Heart left ventricle (tissue), 16 donors: ENCODE data around the gene CLN3. TPM values are rescaled to one million over a fixed set of nuclear protein-coding genes. Genes with fewer than 3 reads are reported as not detected.

ENCODE experiments used
- ATAC-seq, 4 donors: fragments of 200-7000 bp; cut with Tn5 transposase; one replicate each; pipeline ENCODE4 v1.9.1; 2020 to 2022; ENCODE audit warnings: moderate library complexity in 4 of 4, mild to moderate bottlenecking in 3 of 4, moderate number of reproducible peaks in 1 of 4
- DNase-seq, 5 donors: peaks; one replicate each; pipeline ENCODE4 v3.0.0-alpha.2; 2020
- H3K27ac ChIP-seq, 12 donors: fragments of 200-600 bp; sonication (generic) in 4 of 12; one replicate each; pipeline versions ENCODE4 v1.5.0 to v1.8.0; 2016 to 2022; ENCODE audit warnings: mild to moderate bottlenecking in 2 of 12
- H3K27me3 ChIP-seq, 9 donors: fragments of 200-600 bp; sonication (generic) in 2 of 9; one replicate each; pipeline versions ENCODE4 v1.5.1 to v1.8.0; 2016 to 2022; ENCODE audit warnings: mild to moderate bottlenecking in 3 of 9
- H3K36me3 ChIP-seq, 9 donors: fragments of 200-600 bp; sonication (generic) in 2 of 9; one replicate each; pipeline versions ENCODE4 v1.5.0 to v1.8.0; 2018 to 2022; ENCODE audit warnings: mild to moderate bottlenecking in 2 of 9
- H3K4me1 ChIP-seq, 12 donors: fragments of 200-600 bp; sonication (generic) in 4 of 12; one replicate each; pipeline versions ENCODE4 v1.5.0 to v1.8.0; 2016 to 2022; ENCODE audit warnings: mild to moderate bottlenecking in 3 of 12
- H3K4me3 ChIP-seq, 12 donors: fragments of 200-600 bp; sonication (generic) in 4 of 12; one replicate each; pipeline versions ENCODE4 v1.5.0 to v1.8.0; 2017 to 2022; ENCODE audit warnings: mild to moderate bottlenecking in 9 of 12, moderate library complexity in 4 of 12
- H3K9me3 ChIP-seq, 12 donors: fragments of 200-600 bp; sonication (generic) in 4 of 12; one replicate each; pipeline versions ENCODE4 v1.5.0 to v1.8.0; 2016 to 2022; ENCODE audit warnings: mild to moderate bottlenecking in 1 of 12
- CTCF ChIP-seq, 12 donors: fragments of 200-600 bp; sonication (generic) in 4 of 12; IDR thresholded peaks; one replicate each; pipeline versions ENCODE4 v1.5.0 to v1.8.0; 2018 to 2022; ENCODE audit warnings: antibody characterized with exemption in 12 of 12, mild to moderate bottlenecking in 5 of 12
- POLR2A ChIP-seq, 2 donors: fragments of 450-650 bp; IDR thresholded peaks; one replicate each; pipeline ENCODE4 v1.6.1; 2017; ENCODE audit warnings: antibody characterized with exemption in 2 of 2, mild to moderate bottlenecking in 2 of 2, moderate library complexity in 2 of 2
- WGBS, 4 donors: extraction: QIAGEN DNeasy Blood & Tissue Kit in 2 of 4; methylation state at CpG; one replicate each; pipeline versions ENCODE4 v1.1.5 to v1.1.7; 2013 to 2018; 5-methylcytosine and 5-hydroxymethylcytosine counted together
- intact Hi-C, 10 donors: fragments of 100-400 bp; cut with DNase I; formaldehyde crosslinking; loops; one replicate each; pipeline versions ENCODE4 v1.11.1 to v1.14.2; 2022
- polyA plus RNA-seq, 2 donors: library from polyadenylated mRNA; stranded (reverse); fragments of 200-250 nt; gene quantifications; one replicate each; pipeline ENCODE4 v1.2.3, GENCODE V29; 2013
- total RNA-seq, 9 donors: library from RNA; depleted of rRNA in 2 of 9; stranded (reverse); fragments of >200 nt in 2 of 9; fragmentation: NEBNext Ultra II Directional in 3 of 9; extraction: Animal tissue kit (Norgen Biotek cat#: 25700) in 3 of 9; gene quantifications; one replicate each; pipeline versions ENCODE4 v1.1.0 to v1.2.4, GENCODE V29; 2016 to 2023
- donor health status: ischemic (EF 13 %, LVEDD 7.1; RV severe dilation, severe dysfunction).
- donor health status: healthy with polysubstance abuse.
- donor health status: DM: no; HTN: yes; CAD: no.
- donor health status: DM: no; HTN: no; CAD: no.
- donor health status: ischemic (EF 25% LVEDD 6.9; RV normal size, moderate dysfunction).
- donor health status: ischemic (EF 25% LVEDD 5.7; RV mildly dilated, moderate dysfunction).
- donor health status: healthy.
- donor health status: DM: yes; HTN: yes; CAD: no.
- donor health status: ischemic (EF 35%, LVEDD 5.7; RV mildly dilated, moderate dysfunction).
- donor health status: nonischemic (EF 11% LVEDD 7.7; RV severe dilation, severe dysfunction).
- donor health status: DM: yes; HTN: yes; CAD: no.
- donor health status: PGD.
- donor health status: ischemic (EF 29% LVEDD 5.4; RV normal size, mild dysfunction).
- donor health status: nonischemic (EF 23%, LVEDD 6.1; RV moderate dilation, normal function).

The CLN3 gene
- total and polyA plus RNA-seq, 11 donors, result 8.8 to 23.9 (median 14.2) TPM

- Histone ChIP-seq H3K4me3 (no peak overlapping the region), H3K9me3 (no peaks in the 10 kb centered on the region), H3K4me1 (no peaks in the 10 kb centered on the region), H3K27me3 (no peaks in the 10 kb centered on the region), H3K27ac (no peak overlapping the region), H3K36me3 (peaks cover 0 to 95% (median 78%) of the 10 kb centered on the region in 9 donors)
- intact Hi-C loops, result loop anchor here in 1 of 10 donors (10.0 kb wide), 1 partner anchor 123 kb away; no protein-coding TSS in a partner anchor
- TF ChIP-seq CTCF (IDR thresholded peaks at IDR 0.05) (no peak), POLR2A (IDR thresholded peaks at IDR 0.05) (no peak)
- no peak for ATAC-seq
- WGBS, 4 donors, result 95 to 97% (median 96%) methylated on average over 13 of the region's 13 CpGs
- DNase-seq, result no peak
These were observed 9.8 kb downstream of the CLN3 start for GRCh38 chr16:28482026-28482425.

GRCh38 chr16:28478506-28479180 lies 13.2 kb downstream of the CLN3 start:
- intact Hi-C loops, result loop anchor here in 1 of 10 donors (10.0 kb wide), 1 partner anchor 66 kb away; no protein-coding TSS in a partner anchor
- Histone ChIP-seq H3K27me3 (no peaks in the 10 kb centered on the region), H3K27ac (no peak overlapping the region), H3K4me3 (no peak overlapping the region), H3K9me3 (no peaks in the 10 kb centered on the region), H3K4me1 (no peaks in the 10 kb centered on the region), H3K36me3 (peaks cover 0 to 98% (median 87%) of the 10 kb centered on the region in 9 donors)
- ATAC-seq (no peak), DNase-seq (no peak)
- 92 to 95% (median 94%) methylated on average over 16 of the region's 16 CpGs for WGBS, 4 donors
- TF ChIP-seq CTCF (IDR thresholded peaks at IDR 0.05) (no peak), POLR2A (IDR thresholded peaks at IDR 0.05) (no peak)

GRCh38 chr16:28477311-28477920 lies 14.5 kb downstream of the CLN3 start:
- DNase-seq (no peak), ATAC-seq (peak in 1 of 4 donors; percentile 41)
- intact Hi-C loops, result loop anchor here in 1 of 10 donors (10.0 kb wide), 1 partner anchor 67 kb away; no protein-coding TSS in a partner anchor
- Histone ChIP-seq H3K36me3 (peaks cover 0 to 90% (median 82%) of the 10 kb centered on the region in 9 donors), H3K27me3 (no peaks in the 10 kb centered on the region), H3K4me3 (no peak overlapping the region), H3K9me3 (no peaks in the 10 kb centered on the region), H3K27ac (no peak overlapping the region), H3K4me1 (no peaks in the 10 kb centered on the region)
- 91 to 92% (median 91%) methylated on average over 11 to 14 of the region's 14 CpGs for WGBS, 4 donors
- TF ChIP-seq POLR2A (IDR thresholded peaks at IDR 0.05) (no peak), CTCF (IDR thresholded peaks at IDR 0.05) (no peak)

GRCh38 chr16:28475221-28475620 lies 16.7 kb downstream of the CLN3 start:
- Histone ChIP-seq H3K36me3 (peaks cover 0 to 76% (median 62%) of the 10 kb centered on the region in 9 donors), H3K4me1 (no peaks in the 10 kb centered on the region), H3K27ac (no peak overlapping the region), H3K4me3 (no peak overlapping the region), H3K9me3 (no peaks in the 10 kb centered on the region), H3K27me3 (no peaks in the 10 kb centered on the region)
- DNase-seq, result no peak
- no peak for ATAC-seq
- intact Hi-C loops, result loop anchor here in 1 of 10 donors (10.0 kb wide), 1 partner anchor 70 kb away; no protein-coding TSS in a partner anchor
- no peak for TF ChIP-seq CTCF (IDR thresholded peaks at IDR 0.05)
- TF ChIP-seq POLR2A (IDR thresholded peaks at IDR 0.05), result no peak
- WGBS, 4 donors, result 93 to 96% (median 95%) methylated on average over 2 of the region's 2 CpGs
